Activated naive CD4-positive, alpha-beta T cell treated with anti-CD3 and anti-CD28 coated beads, Interleukin-2, amount 10 ng/mL, durations not matched to agents 7 days and 5 days (primary cell): Measurements from ENCODE around the gene P3R3URF.

ENCODE experiments used
- CTCF ChIA-PET: fragments of 350-600 bp; sonication (Branson Sonifier 250); formaldehyde crosslinking; loops from one replicate; lab custom pipeline; 2021; ENCODE audit warnings: antibody characterized with exemption; lab: Charles Lee
- DNase-seq: peaks from one replicate; pipeline ENCODE4 v3.0.0-alpha.2; 2020
- H3K27ac Mint-ChIP-seq: one replicate; pipeline ENCODE4 v1.8.0; 2021; ENCODE audit warnings: mild to moderate bottlenecking, moderate library complexity, mixed read lengths
- H3K27me3 Mint-ChIP-seq: one replicate; pipeline ENCODE4 v1.8.0; 2021; ENCODE audit warnings: mild to moderate bottlenecking, mixed read lengths
- H3K36me3 Mint-ChIP-seq: one replicate; pipeline ENCODE4 v1.8.0; 2021; ENCODE audit warnings: mixed read lengths
- H3K4me1 Mint-ChIP-seq: one replicate; pipeline ENCODE4 v1.8.0; 2021; ENCODE audit warnings: mixed read lengths
- H3K4me3 Mint-ChIP-seq: one replicate; pipeline ENCODE4 v1.8.0; 2021; ENCODE audit warnings: mild to moderate bottlenecking, moderate library complexity, mixed read lengths
- H3K9me3 Mint-ChIP-seq: one replicate; pipeline ENCODE4 v1.8.0; 2021; ENCODE audit warnings: mixed read lengths

P3R3URF gene

DNA sequence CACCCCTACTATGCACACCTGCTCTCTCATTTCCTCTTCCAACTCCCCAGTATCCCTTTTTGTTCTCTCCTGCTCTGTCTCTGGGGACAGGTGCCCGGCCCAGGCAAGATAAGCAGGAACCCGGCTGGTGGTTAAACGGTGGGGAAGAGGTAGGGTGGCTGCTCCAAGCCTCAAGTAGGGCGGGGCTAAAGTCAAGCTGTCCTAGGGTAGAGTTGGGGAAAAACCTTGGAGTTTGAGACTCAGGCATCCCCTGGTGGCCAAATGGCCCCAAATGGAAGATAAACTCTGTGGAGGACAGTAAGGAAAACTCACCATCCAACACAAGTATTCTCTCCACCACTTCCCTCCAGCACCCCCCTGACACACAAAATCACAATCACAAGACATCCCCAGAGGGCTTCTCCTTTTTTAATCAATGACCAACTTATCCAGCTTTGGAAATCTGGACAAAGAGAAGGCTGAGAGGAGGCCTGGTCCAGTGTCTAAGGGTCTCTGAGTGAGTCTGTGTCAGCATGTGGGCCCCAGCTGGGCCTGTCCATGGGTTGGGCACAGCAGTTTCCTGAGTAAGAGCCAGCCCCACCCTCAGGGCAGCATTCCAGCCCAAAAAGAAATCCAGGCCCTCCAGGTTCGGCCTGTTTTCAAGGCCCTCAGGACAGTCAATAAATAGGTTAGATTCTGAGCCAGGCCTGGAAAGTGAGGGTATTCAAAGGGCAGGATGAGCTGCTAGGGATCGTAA, 12.2 kb upstream of the P3R3URF start:
- Mint-ChIP-seq H3K4me1 (peaks cover 6% of the 10 kb centered on the region), H3K27ac (no peak overlapping the region), H3K27me3 (no peaks in the 10 kb centered on the region), H3K36me3 (peaks cover 5% of the 10 kb centered on the region), H3K9me3 (no peaks in the 10 kb centered on the region), H3K4me3 (no peak overlapping the region)
- CTCF ChIA-PET, result no interaction called here
- no peak for DNase-seq

DNA sequence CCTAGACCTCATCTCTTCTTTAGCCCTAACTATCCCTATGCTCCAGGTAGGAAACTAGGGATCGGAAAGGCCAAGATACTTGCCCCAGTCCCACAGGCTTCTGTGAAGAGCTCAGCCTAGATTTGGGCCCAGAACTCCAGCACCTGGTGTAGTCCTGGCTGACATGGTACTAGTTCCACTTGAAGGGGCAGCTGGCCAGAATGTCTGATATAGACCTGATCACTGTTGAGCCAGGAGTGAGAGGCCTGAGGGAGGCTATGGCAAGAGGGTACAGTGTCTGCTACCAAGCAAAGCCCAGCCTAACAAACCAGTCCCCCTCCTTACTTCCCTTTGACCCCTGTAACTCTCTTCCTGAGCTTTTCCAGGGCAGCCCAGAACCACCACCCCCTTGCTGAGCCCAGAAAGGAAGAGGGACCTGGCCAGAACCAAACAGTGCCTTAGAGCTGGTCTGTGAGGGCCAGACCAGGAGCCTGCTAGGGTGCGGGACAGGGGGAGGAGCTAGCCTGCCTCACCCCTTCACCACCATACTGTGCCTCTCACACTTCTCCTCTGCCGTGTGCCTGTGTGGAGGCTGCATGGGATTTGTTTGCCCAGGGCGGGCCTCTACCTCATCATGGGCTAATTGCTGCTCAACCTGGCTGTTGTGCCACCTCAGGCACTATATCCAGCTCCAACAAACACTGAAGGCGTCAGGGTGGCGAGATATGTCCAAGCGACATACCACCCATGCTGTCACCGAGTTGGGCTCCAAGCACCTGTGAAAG, 11.0 kb upstream of the P3R3URF start:
- CTCF ChIA-PET, result interaction anchor here (1.0 kb wide), 1 partner anchor 36 kb away, joined by 3 read pairs; no protein-coding TSS in a partner anchor
- no peak for DNase-seq
- no peaks in the 10 kb centered on the region for H3K27me3 Mint-ChIP-seq
- no peak overlapping the region for H3K4me3 Mint-ChIP-seq
- H3K9me3 Mint-ChIP-seq, result no peaks in the 10 kb centered on the region
- peaks cover 5% of the 10 kb centered on the region for H3K36me3 Mint-ChIP-seq
- H3K27ac Mint-ChIP-seq, result no peak overlapping the region
- peaks cover 9% of the 10 kb centered on the region for H3K4me1 Mint-ChIP-seq

DNA sequence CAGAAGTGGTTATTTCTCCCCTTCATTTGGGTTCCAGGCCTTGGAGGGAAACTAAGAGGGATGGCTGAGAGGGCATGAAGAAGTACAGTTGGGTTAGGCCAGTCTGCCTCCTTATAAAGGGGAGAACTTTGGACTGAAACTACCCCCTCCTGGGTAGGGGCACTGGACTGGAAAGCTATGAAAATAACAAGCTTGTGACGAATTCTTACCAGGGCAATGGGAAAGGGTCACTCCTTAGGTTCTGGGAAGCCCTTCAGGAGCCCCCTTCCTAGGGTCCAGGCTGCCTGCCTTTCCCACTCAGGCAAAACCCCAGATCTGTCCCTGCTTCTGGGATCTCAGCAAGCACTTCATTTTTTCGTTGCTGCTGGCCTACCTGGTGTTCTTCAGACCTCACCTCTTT, 9.8 kb upstream of the P3R3URF start:
- no peak overlapping the region for H3K27ac Mint-ChIP-seq
- CTCF ChIA-PET, result interaction anchor here (1.0 kb wide), 1 partner anchor 38 kb away, joined by 3 read pairs; no protein-coding TSS in a partner anchor
- DNase-seq, result no peak
- H3K9me3 Mint-ChIP-seq, result no peaks in the 10 kb centered on the region
- H3K4me1 Mint-ChIP-seq, result peaks cover 13% of the 10 kb centered on the region
- no peaks in the 10 kb centered on the region for H3K27me3 Mint-ChIP-seq
- no peak overlapping the region for H3K4me3 Mint-ChIP-seq
- H3K36me3 Mint-ChIP-seq, result peaks cover 5% of the 10 kb centered on the region

DNA sequence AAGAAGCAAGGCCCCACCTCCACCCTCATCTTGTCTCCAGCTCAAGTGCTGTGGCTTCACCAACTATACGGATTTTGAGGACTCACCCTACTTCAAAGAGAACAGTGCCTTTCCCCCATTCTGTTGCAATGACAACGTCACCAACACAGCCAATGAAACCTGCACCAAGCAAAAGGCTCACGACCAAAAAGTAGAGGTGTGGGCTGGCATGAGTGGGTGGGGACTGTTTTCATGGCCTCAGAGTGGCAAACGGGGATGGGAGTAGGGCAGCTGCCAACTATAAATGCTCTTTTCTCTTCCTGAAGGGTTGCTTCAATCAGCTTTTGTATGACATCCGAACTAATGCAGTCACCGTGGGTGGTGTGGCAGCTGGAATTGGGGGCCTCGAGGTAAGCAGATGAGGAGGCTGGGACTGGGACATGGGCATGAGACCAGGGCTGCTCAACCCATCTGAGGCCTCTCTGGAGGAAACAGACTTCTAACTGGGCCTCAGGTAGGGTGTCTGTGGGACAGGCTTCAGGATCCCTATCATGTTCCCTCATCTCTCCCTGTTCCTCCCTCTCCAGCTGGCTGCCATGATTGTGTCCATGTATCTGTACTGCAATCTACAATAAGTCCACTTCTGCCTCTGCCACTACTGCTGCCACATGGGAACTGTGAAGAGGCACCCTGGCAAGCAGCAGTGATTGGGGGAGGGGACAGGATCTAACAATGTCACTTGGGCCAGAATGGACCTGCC, 8.8 kb upstream of the P3R3URF start:
- no peak for DNase-seq
- H3K4me1 Mint-ChIP-seq, result peaks cover 13% of the 10 kb centered on the region
- no peaks in the 10 kb centered on the region for H3K9me3 Mint-ChIP-seq
- peaks cover 5% of the 10 kb centered on the region for H3K36me3 Mint-ChIP-seq
- H3K4me3 Mint-ChIP-seq, result no peak overlapping the region
- CTCF ChIA-PET, result interaction anchor here (5.0 kb wide), 1 partner anchor 149 kb away, joined by 46 read pairs; no protein-coding TSS in a partner anchor
- H3K27me3 Mint-ChIP-seq, result no peaks in the 10 kb centered on the region
- H3K27ac Mint-ChIP-seq, result no peak overlapping the region

DNA sequence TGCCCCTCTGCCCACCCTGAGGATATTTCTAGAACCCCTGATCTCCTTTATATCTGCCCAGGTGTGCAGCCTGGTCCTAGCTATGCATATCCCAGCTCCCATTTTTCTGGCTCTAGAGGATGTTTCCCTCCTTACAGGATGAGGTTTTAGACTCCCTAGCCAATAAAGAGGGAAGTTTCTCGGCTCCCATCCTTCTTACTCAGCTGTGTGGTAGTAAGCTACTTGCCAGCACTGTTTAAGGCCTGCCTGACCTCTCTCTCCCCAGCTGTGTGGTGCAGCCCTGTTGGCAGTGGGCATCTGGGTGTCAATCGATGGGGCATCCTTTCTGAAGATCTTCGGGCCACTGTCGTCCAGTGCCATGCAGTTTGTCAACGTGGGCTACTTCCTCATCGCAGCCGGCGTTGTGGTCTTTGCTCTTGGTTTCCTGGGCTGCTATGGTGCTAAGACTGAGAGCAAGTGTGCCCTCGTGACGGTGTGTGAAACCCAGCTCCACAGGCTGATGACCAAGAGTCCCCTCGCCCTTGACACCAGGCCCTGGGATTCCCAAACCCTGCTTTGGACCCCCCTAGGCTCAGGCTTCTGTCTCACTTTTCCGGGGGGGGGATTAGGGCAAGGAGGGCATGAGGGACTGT, 7.8 kb upstream of the P3R3URF start:
- no peaks in the 10 kb centered on the region for H3K36me3 Mint-ChIP-seq
- H3K4me3 Mint-ChIP-seq, result no peak overlapping the region
- no peak overlapping the region for H3K27ac Mint-ChIP-seq
- CTCF ChIA-PET, result interaction anchor here (1.1 to 5.0 kb wide), 2 partner anchors 39 to 147 kb away, joined by 6 to 46 read pairs; no protein-coding TSS in a partner anchor
- H3K9me3 Mint-ChIP-seq, result no peaks in the 10 kb centered on the region
- peaks cover 13% of the 10 kb centered on the region for H3K4me1 Mint-ChIP-seq
- H3K27me3 Mint-ChIP-seq, result no peaks in the 10 kb centered on the region
- no peak for DNase-seq

DNA sequence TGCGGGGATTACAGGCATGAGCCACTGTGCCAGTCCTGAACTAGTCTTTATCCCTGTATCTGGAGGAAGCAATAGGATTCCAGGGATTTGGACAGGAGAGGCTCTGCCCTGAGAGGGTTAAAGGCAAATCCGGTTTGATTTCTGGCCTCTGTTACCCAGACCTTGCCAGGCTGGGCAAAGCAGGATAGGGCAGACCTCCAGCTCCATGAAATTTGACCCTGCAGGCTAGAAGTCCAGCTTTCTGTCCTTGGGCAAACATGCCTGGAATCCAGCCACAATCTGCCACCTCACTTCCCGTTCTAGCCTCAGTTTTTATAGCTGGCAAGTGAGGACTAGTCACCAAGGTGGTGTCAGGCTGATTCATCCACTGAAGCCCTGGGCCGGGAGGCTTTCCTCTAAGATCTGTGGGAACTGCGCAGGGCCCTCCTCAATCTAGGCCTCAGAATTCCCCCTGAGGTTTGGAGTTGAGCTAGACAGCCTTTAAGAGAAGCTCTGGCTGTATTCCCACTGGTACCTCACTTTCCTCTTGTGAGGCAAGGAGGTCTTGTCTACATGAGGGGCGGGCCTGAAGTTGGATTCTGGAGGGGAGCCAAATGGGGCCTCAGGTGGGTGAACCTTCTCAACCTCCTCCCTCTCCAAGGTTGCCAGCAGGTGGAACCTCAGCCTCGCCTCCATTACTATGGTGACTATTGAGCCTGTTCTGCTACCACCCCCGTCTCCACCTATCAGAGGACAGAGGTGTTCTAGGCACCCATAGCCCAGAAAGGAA, 7.0 kb upstream of the P3R3URF start:
- no peaks in the 10 kb centered on the region for H3K9me3 Mint-ChIP-seq
- no peak overlapping the region for H3K27ac Mint-ChIP-seq
- DNase-seq, result no peak
- H3K27me3 Mint-ChIP-seq, result no peaks in the 10 kb centered on the region
- H3K36me3 Mint-ChIP-seq, result no peaks in the 10 kb centered on the region
- CTCF ChIA-PET, result interaction anchor here (0.6 to 5.0 kb wide), 5 partner anchors 16 to 147 kb away, joined by 4 to 46 read pairs (median 11); no protein-coding TSS in a partner anchor
- H3K4me3 Mint-ChIP-seq, result no peak overlapping the region
- H3K4me1 Mint-ChIP-seq, result peaks cover 13% of the 10 kb centered on the region

DNA sequence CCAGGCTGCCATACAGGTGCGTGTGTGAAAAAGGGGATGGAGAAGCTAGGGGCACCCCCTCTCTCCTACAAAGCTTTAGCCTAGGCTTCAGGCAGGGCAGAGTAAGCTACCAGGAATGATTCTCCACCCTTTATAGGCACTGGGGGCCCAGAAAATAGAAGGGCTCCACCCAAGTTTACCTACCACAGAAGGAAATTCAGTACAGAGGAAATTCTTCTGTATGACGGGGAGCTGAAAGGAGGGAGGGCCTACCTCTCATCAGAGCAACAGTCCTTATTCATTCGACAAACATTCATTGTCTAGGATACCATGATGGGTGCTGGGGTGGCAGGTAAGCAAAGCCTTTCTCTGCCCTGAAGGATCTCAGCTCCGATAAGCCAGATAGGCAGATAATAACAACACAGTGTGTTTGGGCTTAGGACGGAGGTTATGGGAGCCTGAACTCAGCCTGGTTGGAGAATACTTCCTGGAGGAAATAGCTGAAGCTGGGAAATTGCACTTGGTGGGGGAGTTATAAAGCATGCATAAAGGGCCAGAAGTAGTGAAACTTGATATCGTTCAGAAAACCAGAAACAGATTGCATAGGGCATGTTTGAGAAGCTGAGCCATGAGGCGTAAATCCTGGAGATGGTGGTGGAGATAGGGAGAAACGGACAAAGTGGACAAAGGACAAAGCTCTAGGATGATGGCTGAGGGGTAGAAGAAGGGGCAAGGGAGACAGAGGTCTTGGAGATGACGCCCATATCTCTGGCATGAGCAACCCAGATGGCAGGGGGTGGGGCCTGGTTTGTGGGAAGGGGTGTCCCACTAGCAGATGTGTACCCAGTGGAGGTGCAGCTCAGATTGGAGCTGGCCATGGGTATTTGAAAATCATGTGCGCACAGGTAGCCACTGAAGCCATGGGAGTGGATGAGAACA, 5.3 kb upstream of the P3R3URF start:
- Mint-ChIP-seq H3K9me3 (no peaks in the 10 kb centered on the region), H3K27ac (no peak overlapping the region), H3K27me3 (no peaks in the 10 kb centered on the region), H3K4me3 (no peak overlapping the region), H3K4me1 (peaks cover 13% of the 10 kb centered on the region), H3K36me3 (no peaks in the 10 kb centered on the region)
- DNase-seq, result no peak
- CTCF ChIA-PET, result interaction anchor here (0.7 to 5.0 kb wide), 9 partner anchors 9 to 145 kb away, joined by 3 to 46 read pairs (median 4); no protein-coding TSS in a partner anchor

DNA sequence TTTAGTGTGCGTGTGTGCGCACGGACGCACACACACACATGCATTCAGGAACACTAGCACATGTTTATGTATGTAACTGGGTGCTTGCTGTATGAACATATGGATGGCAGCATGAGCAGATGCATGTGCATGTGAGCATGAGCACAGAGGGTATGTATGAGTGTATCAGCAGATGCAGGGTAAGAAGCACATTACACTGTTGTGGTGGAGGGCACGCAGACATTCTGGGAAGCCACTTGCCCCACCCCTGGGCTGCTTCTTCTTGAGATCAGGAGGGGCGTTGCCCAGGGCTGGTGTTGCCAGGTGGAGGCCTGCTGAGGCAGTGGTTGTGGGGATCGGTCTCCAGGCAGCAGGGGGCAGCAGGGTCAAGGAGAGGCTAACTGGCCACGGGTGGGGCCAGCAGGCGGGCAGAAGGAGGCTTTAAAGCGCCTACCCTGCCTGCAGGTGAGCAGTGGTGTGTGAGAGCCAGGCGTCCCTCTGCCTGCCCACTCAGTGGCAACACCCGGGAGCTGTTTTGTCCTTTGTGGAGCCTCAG, 3.9 kb upstream of the P3R3URF start:
- H3K36me3 Mint-ChIP-seq, result no peaks in the 10 kb centered on the region
- H3K27ac Mint-ChIP-seq, result no peak overlapping the region
- no peak overlapping the region for H3K4me3 Mint-ChIP-seq
- H3K9me3 Mint-ChIP-seq, result no peaks in the 10 kb centered on the region
- peaks cover 13% of the 10 kb centered on the region for H3K4me1 Mint-ChIP-seq
- CTCF ChIA-PET, result interaction anchor here (1.7 to 5.9 kb wide), 4 partner anchors 8 to 144 kb away, joined by 3 to 46 read pairs (median 26); no protein-coding TSS in a partner anchor
- H3K27me3 Mint-ChIP-seq, result no peaks in the 10 kb centered on the region
- DNase-seq, result peak; percentile 26

DNA sequence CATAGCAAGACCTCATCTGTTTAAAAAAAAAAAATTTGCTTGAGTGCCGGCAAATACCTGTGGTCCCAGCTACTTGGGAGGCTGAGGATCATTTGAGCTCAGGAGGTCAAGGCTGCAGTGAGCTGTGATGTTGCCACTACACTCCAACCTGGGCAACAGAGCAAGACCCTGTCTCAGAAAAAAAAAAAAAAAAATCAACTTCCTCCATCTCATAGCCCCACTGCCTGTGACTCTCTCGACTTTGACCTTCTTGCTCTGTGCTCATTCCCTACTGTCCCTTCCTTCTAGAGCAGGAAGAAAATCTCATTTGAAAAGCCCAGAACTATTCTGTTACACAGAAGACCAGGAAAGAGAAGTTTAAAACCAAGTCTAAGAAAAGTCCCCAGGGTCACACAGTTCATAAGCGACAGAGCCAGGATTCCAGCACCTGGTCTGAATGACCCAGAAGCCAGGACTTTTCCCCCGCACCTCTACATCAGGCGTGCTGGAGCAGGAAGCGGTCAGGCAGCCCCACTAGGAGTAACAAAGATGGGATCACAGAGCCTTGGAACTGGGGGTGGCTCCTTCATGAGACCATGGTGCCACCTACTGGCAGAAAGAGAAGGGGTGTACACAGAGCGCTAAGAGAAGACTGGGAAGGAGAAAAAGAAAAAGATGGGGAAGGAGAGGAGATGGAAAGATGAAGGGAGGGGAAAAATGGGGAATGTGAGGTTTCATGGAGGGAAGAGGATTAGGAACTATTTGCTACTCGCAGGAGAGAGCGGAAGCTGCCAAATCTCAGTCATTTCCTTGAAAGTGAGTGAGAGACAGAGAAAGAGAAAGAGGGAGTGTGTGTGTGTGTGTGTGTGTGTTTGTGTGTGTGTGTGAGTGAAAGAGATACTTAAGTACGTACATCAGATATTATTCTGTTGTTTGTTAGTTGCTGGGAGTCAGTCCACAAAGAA, 3.1 kb upstream of the P3R3URF start:
- Mint-ChIP-seq H3K9me3 (no peaks in the 10 kb centered on the region), H3K27me3 (no peaks in the 10 kb centered on the region), H3K4me1 (peaks cover 7% of the 10 kb centered on the region), H3K4me3 (no peak overlapping the region), H3K36me3 (no peaks in the 10 kb centered on the region), H3K27ac (no peak overlapping the region)
- DNase-seq, result peak; percentile 78
- CTCF ChIA-PET, result interaction anchor here (0.6 to 5.9 kb wide), 5 partner anchors 10 to 1548 kb away, joined by 3 to 45 read pairs (median 3); no protein-coding TSS in a partner anchor

DNA sequence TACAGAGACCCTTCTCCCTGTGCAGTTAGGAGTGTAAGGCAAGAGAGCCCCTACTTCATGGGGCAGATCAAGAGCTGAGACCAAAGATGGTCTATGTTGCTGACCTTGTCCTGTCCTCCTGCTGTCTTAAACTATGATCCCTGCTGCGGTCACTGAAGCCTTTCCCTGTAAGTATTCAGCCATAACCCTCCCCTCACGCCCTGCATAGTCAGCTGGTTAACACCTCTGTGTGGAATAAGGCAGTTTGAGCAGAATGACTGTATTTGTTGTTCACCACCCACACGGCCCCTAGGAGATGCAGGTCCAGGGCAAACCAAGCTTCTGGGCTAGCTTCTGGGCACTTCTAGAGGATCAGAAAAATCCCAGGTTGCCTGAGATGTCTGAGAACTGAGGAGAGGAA, 1.0 kb downstream of the P3R3URF start:
- Mint-ChIP-seq H3K4me1 (no peaks in the 10 kb centered on the region), H3K27me3 (peaks cover 26% of the 10 kb centered on the region), H3K36me3 (no peaks in the 10 kb centered on the region), H3K9me3 (no peaks in the 10 kb centered on the region), H3K4me3 (no peak overlapping the region), H3K27ac (no peak overlapping the region)
- no peak for DNase-seq
- CTCF ChIA-PET, result interaction anchor here (0.7 to 5.9 kb wide), 2 partner anchors 49 to 138 kb away, joined by 3 to 45 read pairs; no protein-coding TSS in a partner anchor
